Upper lobe of right lung (tissue), 1 donor: ENCODE results near the gene HIBADH. TPM values are rescaled to one million over a fixed set of nuclear protein-coding genes. Genes with fewer than 3 reads are reported as not detected.

Source experiments
- ATAC-seq: fragments of 200-7000 bp; cut with Tn5 transposase; one replicate; pipeline ENCODE4 v1.9.1; 2020; ENCODE audit warnings: mild to moderate bottlenecking, moderate library complexity
- DNase-seq: peaks from one replicate; pipeline ENCODE4 v3.0.0-alpha.2; 2020
- H3K27ac ChIP-seq: fragments of 200-600 bp; one replicate; pipeline ENCODE4 v1.8.0; 2022
- H3K27me3 ChIP-seq: fragments of 200-600 bp; one replicate; pipeline ENCODE4 v1.8.0; 2022; ENCODE audit warnings: mild to moderate bottlenecking
- H3K36me3 ChIP-seq: fragments of 200-600 bp; one replicate; pipeline ENCODE4 v1.8.0; 2022
- H3K4me1 ChIP-seq: fragments of 200-600 bp; one replicate; pipeline ENCODE4 v1.8.0; 2022
- H3K4me3 ChIP-seq: fragments of 200-600 bp; one replicate; pipeline ENCODE4 v1.8.0; 2022; ENCODE audit warnings: mild to moderate bottlenecking
- H3K9me3 ChIP-seq: fragments of 200-600 bp; one replicate; pipeline ENCODE4 v1.8.0; 2022
- CTCF ChIP-seq: fragments of 200-600 bp; IDR thresholded peaks from one replicate; pipeline ENCODE4 v1.8.0; 2022; ENCODE audit warnings: antibody characterized with exemption
- intact Hi-C: fragments of 100-400 bp; cut with DNase I; formaldehyde crosslinking; loops from one replicate; pipeline ENCODE4 v1.11.0; 2022
- total RNA-seq: library from RNA; stranded (reverse); fragmentation: NEBNext Ultra II Directional; extraction: Animal tissue kit (Norgen Biotek cat#: 25700); gene quantifications from one replicate; pipeline ENCODE4 v1.2.1, GENCODE V29; 2021
- donor health status: DM: no; HTN: yes; CAD: no; lungs with severe emphysema.

The HIBADH gene
- total RNA-seq, 1 donor from 2014 or later: 23.7 TPM

GRCh38 chr7:27688056-27688455 is 25.4 kb upstream of the HIBADH start:
- Histone ChIP-seq H3K36me3 (no peaks in the 10 kb centered on the region), H3K9me3 (no peaks in the 10 kb centered on the region), H3K27me3 (no peaks in the 10 kb centered on the region), H3K4me1 (no peaks in the 10 kb centered on the region), H3K4me3 (no peak overlapping the region), H3K27ac (no peak overlapping the region)
- intact Hi-C loops: no loop called here
- DNase-seq (no peak), ATAC-seq (no peak)
- TF ChIP-seq CTCF: no peak

- Histone ChIP-seq H3K27me3 (no peaks in the 10 kb centered on the region), H3K27ac (no peak overlapping the region), H3K4me1 (no peaks in the 10 kb centered on the region), H3K4me3 (no peak overlapping the region), H3K9me3 (no peaks in the 10 kb centered on the region), H3K36me3 (no peaks in the 10 kb centered on the region)
- TF ChIP-seq CTCF: no peak
- ATAC-seq (no peak), DNase-seq (no peak)
- intact Hi-C loops: no loop called here
Observed at GRCh38 chr7:27686315-27686714, 23.6 kb upstream of the HIBADH start.

- H3K27ac ChIP-seq: no peak overlapping the region
- no peak for TF ChIP-seq CTCF
- no peak overlapping the region for H3K4me3 ChIP-seq
- intact Hi-C loops: no loop called here
- DNase-seq (no peak), ATAC-seq (no peak)
- no peaks in the 10 kb centered on the region for H3K36me3 ChIP-seq
- H3K27me3 ChIP-seq: no peaks in the 10 kb centered on the region
- H3K4me1 ChIP-seq: no peaks in the 10 kb centered on the region
- H3K9me3 ChIP-seq: no peaks in the 10 kb centered on the region
Observed at GRCh38 chr7:27685893-27686292, 23.2 kb upstream of the HIBADH start.

GRCh38 chr7:27685209-27685608 is 22.5 kb upstream of the HIBADH start:
- Histone ChIP-seq H3K27ac (no peak overlapping the region), H3K4me3 (no peak overlapping the region), H3K9me3 (no peaks in the 10 kb centered on the region), H3K4me1 (no peaks in the 10 kb centered on the region), H3K36me3 (no peaks in the 10 kb centered on the region), H3K27me3 (no peaks in the 10 kb centered on the region)
- DNase-seq (no peak), ATAC-seq (no peak)
- TF ChIP-seq CTCF: no peak
- intact Hi-C loops: no loop called here

- Histone ChIP-seq H3K4me3 (no peak overlapping the region), H3K36me3 (no peaks in the 10 kb centered on the region), H3K4me1 (no peaks in the 10 kb centered on the region), H3K27ac (no peak overlapping the region), H3K9me3 (no peaks in the 10 kb centered on the region), H3K27me3 (no peaks in the 10 kb centered on the region)
- no peak for TF ChIP-seq CTCF
- DNase-seq (no peak), ATAC-seq (no peak)
- intact Hi-C loops: no loop called here
Observed at GRCh38 chr7:27684491-27684890, 21.8 kb upstream of the HIBADH start.

- H3K4me1 ChIP-seq: no peaks in the 10 kb centered on the region
- ATAC-seq: no peak
Observed at GRCh38 chr7:27680610-27681009, 17.9 kb upstream of the HIBADH start.

More at GRCh38 chr7:27680610-27681009, 17.9 kb upstream of the HIBADH start:
- Histone ChIP-seq H3K27ac (no peak overlapping the region), H3K9me3 (no peaks in the 10 kb centered on the region), H3K27me3 (no peaks in the 10 kb centered on the region), H3K4me3 (no peak overlapping the region), H3K36me3 (no peaks in the 10 kb centered on the region)
- no peak for DNase-seq
- intact Hi-C loops: no loop called here
- no peak for TF ChIP-seq CTCF
